Upper lobe of left lung (tissue), 4 donors: ENCODE data around the gene DONSON.

Source experiments
- CTCF ChIP-seq, 6 experiments: fragments of 450-650 bp in 4 of 6; fragments of 200-600 bp in 2 of 6; sonication (generic) in 2 of 6; IDR thresholded peaks; one replicate each; pipeline ENCODE4 v1.5.1; 2016 to 2019; ENCODE audit warnings: antibody characterized with exemption in 6 of 6
- POLR2A ChIP-seq, 4 donors: fragments of 450-650 bp; IDR thresholded peaks; one replicate each; pipeline ENCODE4 v1.5.1; 2016 to 2017; ENCODE audit warnings: antibody characterized with exemption in 4 of 4, mild to moderate bottlenecking in 2 of 4
- POLR2AphosphoS5 ChIP-seq, 2 donors: sonication (generic); formaldehyde crosslinking; IDR thresholded peaks; one replicate each; pipeline ENCODE4 v1.5.1; 2017; ENCODE audit warnings: antibody characterized with exemption in 2 of 2

GRCh38 chr21:33561373-33561772 lies 27.1 kb downstream of the DONSON start:
- TF ChIP-seq POLR2AphosphoS5 (IDR thresholded peaks at IDR 0.05) (no peak), CTCF (IDR thresholded peaks at IDR 0.05) (no peak), POLR2A (IDR thresholded peaks at IDR 0.05) (no peak)
